Measurements from ENCODE around the gene ADCY5.

ADCY5 gene

GRCh38 chr3:123285066-123285465, 163.8 kb downstream of the ADCY5 start:
- H3K4me3 ChIP-seq (ENCODE audit: control insufficient read depth, low read depth, low read length), result no peak overlapping the region
- TF ChIP-seq CTCF (conservative IDR thresholded peaks at IDR 0.05; ENCODE audit: control insufficient read depth, insufficient read depth, low read depth, low read length), result no peak
- no peak for DNase-seq (ENCODE audit: low read depth)

GRCh38 chr3:123284399-123285010, 164.4 kb downstream of the ADCY5 start:
- H3K4me3 ChIP-seq (ENCODE audit: control insufficient read depth, low read depth, low read length), result no peak overlapping the region
- no peak for DNase-seq (ENCODE audit: low read depth)
- no peak for TF ChIP-seq CTCF (conservative IDR thresholded peaks at IDR 0.05; ENCODE audit: control insufficient read depth, insufficient read depth, low read depth, low read length)

- no peak for TF ChIP-seq CTCF (conservative IDR thresholded peaks at IDR 0.05; ENCODE audit: control insufficient read depth, insufficient read depth, low read depth, low read length)
- no peak for DNase-seq (ENCODE audit: low read depth)
- H3K4me3 ChIP-seq (ENCODE audit: control insufficient read depth, low read depth, low read length), result no peak overlapping the region
Observed at GRCh38 chr3:123283657-123284398, 165.1 kb downstream of the ADCY5 start.

GRCh38 chr3:123283074-123283473, 165.8 kb downstream of the ADCY5 start:
- no peak for TF ChIP-seq CTCF (conservative IDR thresholded peaks at IDR 0.05; ENCODE audit: control insufficient read depth, insufficient read depth, low read depth, low read length)
- H3K4me3 ChIP-seq (ENCODE audit: control insufficient read depth, low read depth, low read length), result no peak overlapping the region
- no peak for DNase-seq (ENCODE audit: low read depth)

GRCh38 chr3:123282461-123282860, 166.4 kb downstream of the ADCY5 start:
- no peak for TF ChIP-seq CTCF (conservative IDR thresholded peaks at IDR 0.05; ENCODE audit: control insufficient read depth, insufficient read depth, low read depth, low read length)
- no peak for DNase-seq (ENCODE audit: low read depth)
- H3K4me3 ChIP-seq (ENCODE audit: control insufficient read depth, low read depth, low read length), result no peak overlapping the region

GRCh38 chr3:123281929-123282328, 167.0 kb downstream of the ADCY5 start:
- no peak for DNase-seq (ENCODE audit: low read depth)
- H3K4me3 ChIP-seq (ENCODE audit: control insufficient read depth, low read depth, low read length), result no peak overlapping the region
- no peak for TF ChIP-seq CTCF (conservative IDR thresholded peaks at IDR 0.05; ENCODE audit: control insufficient read depth, insufficient read depth, low read depth, low read length)

All from fibroblast of mammary gland (primary cell).